Caco-2 (cell line): ENCODE data around the gene MYO7B. TPM values are rescaled to one million over a fixed set of nuclear protein-coding genes. Genes with fewer than 3 reads are reported as not detected.

Experiments used
- BruUV-seq: library from RNA; stranded (reverse); fragments of 400-500 nt; replicated peaks from 2 replicates; lab custom pipeline; 2021; lab: Mats Ljungman, UMichigan
- CTCF ChIA-PET: fragments of 300-600 bp; sonication (Branson Sonifier 250); formaldehyde crosslinking; loops from one replicate; lab custom pipeline; 2022; ENCODE audit warnings: antibody characterized with exemption; lab: Charles Lee
- POLR2A ChIA-PET: fragments of 300-600 bp; sonication (Branson Sonifier 250); formaldehyde crosslinking; loops from one replicate; lab custom pipeline; 2022; ENCODE audit warnings: antibody characterized with exemption; lab: Charles Lee
- DNase-seq, 2 experiments: peaks; one replicate each; pipeline versions ENCODE4 v3.0.0 to v3.0.0-alpha.2; 2020 to 2022
- H3K27me3 ChIP-seq: replicated peaks from 2 replicates; pipeline ENCODE4 v1.6.0; 2011; ENCODE audit warnings: low read length; ENCODE audit not compliant: control insufficient read depth, insufficient read depth
- H3K36me3 ChIP-seq: 2 replicates; pipeline ENCODE4 v1.5.1; 2011; ENCODE audit warnings: low read length; ENCODE audit not compliant: control insufficient read depth, insufficient read depth
- H3K4me1 ChIP-seq: fragments of 250-450 bp; sonication (Bioruptor Pico); 2 replicates; pipeline ENCODE4 v1.5.1; 2020; ENCODE audit warnings: mild to moderate bottlenecking
- H3K4me3 ChIP-seq: 2 replicates; pipeline ENCODE4 v1.5.1; 2011; ENCODE audit warnings: low read depth, mild to moderate bottlenecking, control low read depth, low read length
- H3K9me3 ChIP-seq: fragments of 250-450 bp; sonication (Bioruptor Pico); 2 replicates; pipeline ENCODE4 v1.5.1; 2020; ENCODE audit warnings: mild to moderate bottlenecking, moderate library complexity
- H3K27ac Mint-ChIP-seq: one replicate; pipeline ENCODE4 v1.8.0; 2022; ENCODE audit warnings: mixed read lengths; ENCODE audit not compliant: unreplicated experiment
- H3K27me3 Mint-ChIP-seq: one replicate; pipeline ENCODE4 v1.8.0; 2022; ENCODE audit warnings: mixed read lengths; ENCODE audit not compliant: insufficient read depth, unreplicated experiment
- H3K36me3 Mint-ChIP-seq: one replicate; pipeline ENCODE4 v1.8.0; 2022; ENCODE audit warnings: mild to moderate bottlenecking, mixed read lengths; ENCODE audit not compliant: insufficient read depth, unreplicated experiment
- H3K4me1 Mint-ChIP-seq: one replicate; pipeline ENCODE4 v1.8.0; 2022; ENCODE audit warnings: low read depth, mixed read lengths; ENCODE audit not compliant: unreplicated experiment
- H3K4me3 Mint-ChIP-seq: one replicate; pipeline ENCODE4 v1.8.0; 2022; ENCODE audit warnings: mild to moderate bottlenecking, moderate library complexity, mixed read lengths; ENCODE audit not compliant: unreplicated experiment
- H3K9me3 Mint-ChIP-seq: one replicate; pipeline ENCODE4 v1.8.0; 2022; ENCODE audit warnings: mixed read lengths; ENCODE audit not compliant: unreplicated experiment
- CTCF ChIP-seq, 2 experiments: fragments of 200-600 bp in 1 of 2; IDR thresholded peaks; 1 replicate in 1 of 2; 2 replicates in 1 of 2; pipeline versions ENCODE4 v1.5.1 to v1.8.0; 2011 to 2022; ENCODE audit warnings: antibody characterized with exemption in 1 of 2, control low read depth in 1 of 2, inconsistent platforms in 1 of 2, low read depth in 1 of 2, low read length in 1 of 2, mild to moderate bottlenecking in 1 of 2, moderate library complexity in 1 of 2; ENCODE audit not compliant: insufficient read depth in 1 of 2, severe bottlenecking in 1 of 2, unreplicated experiment in 1 of 2
- intact Hi-C: fragments of 100-400 bp; cut with micrococcal nuclease; formaldehyde crosslinking; loops from one replicate; pipeline ENCODE4 v1.10.0; 2022; ENCODE audit not compliant: unreplicated experiment
- total RNA-seq: library from RNA; stranded (reverse); gene quantifications from 2 replicates; pipeline ENCODE4 v1.2.3, GENCODE V29; 2022

MYO7B gene
- total RNA-seq, 1 experiment from 2014 or later, result 0.27 TPM

- H3K4me3 Mint-ChIP-seq, result no peak overlapping the region
- no peak for TF ChIP-seq CTCF (IDR thresholded peaks at IDR 0.05; ENCODE audit: insufficient read depth in 1 of 2, low read depth in 1 of 2, low read length in 1 of 2, severe bottlenecking in 1 of 2, unreplicated experiment in 1 of 2)
- ChIA-PET CTCF (no interaction called here), POLR2A (no interaction called here)
- H3K27ac Mint-ChIP-seq, result no peak overlapping the region
- H3K36me3 Mint-ChIP-seq, result no peaks in the 10 kb centered on the region
- Histone ChIP-seq H3K4me1 (no peaks in the 10 kb centered on the region), H3K36me3 (no peaks in the 10 kb centered on the region), H3K4me3 (no peak overlapping the region), H3K9me3 (no peaks in the 10 kb centered on the region), H3K27me3 (no peaks in the 10 kb centered on the region)
- no peaks in the 10 kb centered on the region for H3K9me3 Mint-ChIP-seq
- no peaks in the 10 kb centered on the region for H3K4me1 Mint-ChIP-seq
- intact Hi-C loops, result no loop called here
- H3K27me3 Mint-ChIP-seq, result peaks cover 7% of the 10 kb centered on the region
- no TSS peak for BruUV-seq
- DNase-seq, result peak in 1 of 2 experiments; percentile 12
Observed at GRCh38 chr2:127596311-127597045, 61.0 kb downstream of the MYO7B start.

- intact Hi-C loops, result no loop called here
- Mint-ChIP-seq H3K36me3 (no peaks in the 10 kb centered on the region), H3K4me1 (no peaks in the 10 kb centered on the region), H3K27ac (no peak overlapping the region), H3K9me3 (peaks cover 7% of the 10 kb centered on the region), H3K4me3 (no peak overlapping the region), H3K27me3 (peaks cover 7% of the 10 kb centered on the region)
- ChIA-PET POLR2A (no interaction called here), CTCF (no interaction called here)
- Histone ChIP-seq H3K4me3 (no peak overlapping the region), H3K27me3 (no peaks in the 10 kb centered on the region), H3K36me3 (no peaks in the 10 kb centered on the region), H3K4me1 (no peaks in the 10 kb centered on the region), H3K9me3 (0 out of 2 replicates have a peak, but pooled peaks cover 5% of the 10 kb centered on the region)
- no peak for TF ChIP-seq CTCF (IDR thresholded peaks at IDR 0.05; ENCODE audit: insufficient read depth in 1 of 2, low read depth in 1 of 2, low read length in 1 of 2, severe bottlenecking in 1 of 2, unreplicated experiment in 1 of 2)
- BruUV-seq, result no TSS peak
- DNase-seq, result no peak
Observed at GRCh38 chr2:127597046-127597983, 61.8 kb downstream of the MYO7B start.

GRCh38 chr2:127597984-127598380 lies 62.5 kb downstream of the MYO7B start:
- DNase-seq, result no peak
- intact Hi-C loops, result no loop called here

More at GRCh38 chr2:127597984-127598380, 62.5 kb downstream of the MYO7B start:
- Histone ChIP-seq H3K9me3 (0 out of 2 replicates have a peak, but pooled peaks cover 5% of the 10 kb centered on the region), H3K4me1 (no peaks in the 10 kb centered on the region), H3K27me3 (no peaks in the 10 kb centered on the region), H3K4me3 (no peak overlapping the region), H3K36me3 (no peaks in the 10 kb centered on the region)
- POLR2A ChIA-PET, result no interaction called here
- no TSS peak for BruUV-seq
- Mint-ChIP-seq H3K4me3 (no peak overlapping the region), H3K27ac (no peak overlapping the region), H3K4me1 (no peaks in the 10 kb centered on the region), H3K9me3 (peaks cover 8% of the 10 kb centered on the region), H3K27me3 (peaks cover 7% of the 10 kb centered on the region), H3K36me3 (no peaks in the 10 kb centered on the region)
- no peak for TF ChIP-seq CTCF (IDR thresholded peaks at IDR 0.05; ENCODE audit: insufficient read depth in 1 of 2, low read depth in 1 of 2, low read length in 1 of 2, severe bottlenecking in 1 of 2, unreplicated experiment in 1 of 2)
- CTCF ChIA-PET, result no interaction called here
